Activated CD8-positive, alpha-beta T cell treated with anti-CD3 and anti-CD28 coated beads for 36 hours (primary cell): ENCODE data around the gene MSANTD1. TPM values are rescaled to one million over a fixed set of nuclear protein-coding genes. Genes with fewer than 3 reads are reported as not detected.

Experiments
- ATAC-seq: fragments of 200-7000 bp; cut with Tn5 transposase; one replicate; pipeline ENCODE4 v1.10.0; 2021; ENCODE audit warnings: mild to moderate bottlenecking, moderate library complexity
- CTCF ChIA-PET: fragments of 350-600 bp; sonication (Branson Sonifier 250); formaldehyde crosslinking; loops from one replicate; lab custom pipeline; 2021; ENCODE audit warnings: antibody characterized with exemption; lab: Charles Lee
- POLR2A ChIA-PET: fragments of 350-600 bp; sonication (Branson Sonifier 250); formaldehyde crosslinking; loops from one replicate; lab custom pipeline; 2021; ENCODE audit warnings: antibody characterized with exemption; lab: Charles Lee
- DNase-seq: peaks from one replicate; pipeline ENCODE4 v3.0.0-alpha.2; 2020
- H3K27ac Mint-ChIP-seq: one replicate; pipeline ENCODE4 v1.8.0; 2021; ENCODE audit warnings: mild to moderate bottlenecking, mixed read lengths
- H3K27me3 Mint-ChIP-seq: one replicate; pipeline ENCODE4 v1.8.0; 2021; ENCODE audit warnings: mixed read lengths
- H3K36me3 Mint-ChIP-seq: one replicate; pipeline ENCODE4 v1.8.0; 2021; ENCODE audit warnings: low read depth, mixed read lengths
- H3K4me1 Mint-ChIP-seq: one replicate; pipeline ENCODE4 v1.8.0; 2021; ENCODE audit warnings: low read depth, mixed read lengths
- H3K4me3 Mint-ChIP-seq: one replicate; pipeline ENCODE4 v1.8.0; 2021; ENCODE audit warnings: mild to moderate bottlenecking, moderate library complexity, mixed read lengths
- H3K9me3 Mint-ChIP-seq: one replicate; pipeline ENCODE4 v1.8.0; 2021; ENCODE audit warnings: mixed read lengths
- CTCF ChIP-seq: fragments of 200-600 bp; IDR thresholded peaks from one replicate; pipeline ENCODE4 v1.8.0; 2022; ENCODE audit warnings: antibody characterized with exemption, mild to moderate bottlenecking
- intact Hi-C: fragments of 100-400 bp; cut with micrococcal nuclease; formaldehyde crosslinking; loops from one replicate; pipeline ENCODE4 v1.10.0; 2022
- total RNA-seq, 2 experiments: library from RNA; stranded (reverse); gene quantifications; one replicate each; pipeline ENCODE4 v1.2.3, GENCODE V29; 2021

The MSANTD1 gene
- total RNA-seq, 2 experiments from 2014 or later, result 0.43 TPM

DNA sequence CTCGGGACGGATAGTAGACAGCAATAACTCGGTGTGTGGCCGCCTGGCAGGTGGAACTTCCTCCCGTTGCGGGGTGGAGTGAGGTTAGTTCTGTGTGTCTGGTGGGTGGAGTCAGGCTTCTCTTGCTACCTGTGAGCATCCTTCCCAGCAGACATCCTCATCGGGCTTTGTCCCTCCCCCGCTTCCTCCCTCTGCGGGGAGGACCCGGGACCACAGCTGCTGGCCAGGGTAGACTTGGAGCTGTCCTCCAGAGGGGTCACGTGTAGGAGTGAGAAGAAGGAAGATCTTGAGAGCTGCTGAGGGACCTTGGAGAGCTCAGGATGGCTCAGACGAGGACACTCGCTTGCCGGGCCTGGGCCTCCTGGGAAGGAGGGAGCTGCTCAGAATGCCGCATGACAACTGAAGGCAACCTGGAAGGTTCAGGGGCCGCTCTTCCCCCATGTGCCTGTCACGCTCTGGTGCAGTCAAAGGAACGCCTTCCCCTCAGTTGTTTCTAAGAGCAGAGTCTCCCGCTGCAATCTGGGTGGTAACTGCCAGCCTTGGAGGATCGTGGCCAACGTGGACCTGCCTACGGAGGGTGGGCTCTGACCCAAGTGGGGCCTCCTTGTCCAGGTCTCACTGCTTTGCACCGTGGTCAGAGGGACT is 5.7 kb upstream of the MSANTD1 start:
- Mint-ChIP-seq H3K9me3 (no peaks in the 10 kb centered on the region), H3K27me3 (no peaks in the 10 kb centered on the region), H3K27ac (no peak overlapping the region), H3K4me3 (no peak overlapping the region), H3K36me3 (no peaks in the 10 kb centered on the region), H3K4me1 (peaks cover 9% of the 10 kb centered on the region)
- POLR2A ChIA-PET, result no interaction called here
- CTCF ChIA-PET, result no interaction called here
- no peak for DNase-seq
- intact Hi-C loops, result no loop called here
- TF ChIP-seq CTCF, result no peak
- no peak for ATAC-seq

- ATAC-seq (no peak), DNase-seq (no peak)
- no peaks in the 10 kb centered on the region for H3K27me3 Mint-ChIP-seq
- no peak overlapping the region for H3K4me3 Mint-ChIP-seq
- TF ChIP-seq CTCF, result no peak
- no peaks in the 10 kb centered on the region for H3K36me3 Mint-ChIP-seq
- peaks cover 9% of the 10 kb centered on the region for H3K4me1 Mint-ChIP-seq
- ChIA-PET POLR2A (no interaction called here), CTCF (interaction anchor here (0.9 kb wide), 1 partner anchor 137 kb away, joined by 4 read pairs; no protein-coding TSS in a partner anchor)
- H3K27ac Mint-ChIP-seq, result no peak overlapping the region
- intact Hi-C loops, result no loop called here
- H3K9me3 Mint-ChIP-seq, result no peaks in the 10 kb centered on the region
These were observed 5.0 kb upstream of the MSANTD1 start for GRCh38 chr4:3244002-3244401.

DNA sequence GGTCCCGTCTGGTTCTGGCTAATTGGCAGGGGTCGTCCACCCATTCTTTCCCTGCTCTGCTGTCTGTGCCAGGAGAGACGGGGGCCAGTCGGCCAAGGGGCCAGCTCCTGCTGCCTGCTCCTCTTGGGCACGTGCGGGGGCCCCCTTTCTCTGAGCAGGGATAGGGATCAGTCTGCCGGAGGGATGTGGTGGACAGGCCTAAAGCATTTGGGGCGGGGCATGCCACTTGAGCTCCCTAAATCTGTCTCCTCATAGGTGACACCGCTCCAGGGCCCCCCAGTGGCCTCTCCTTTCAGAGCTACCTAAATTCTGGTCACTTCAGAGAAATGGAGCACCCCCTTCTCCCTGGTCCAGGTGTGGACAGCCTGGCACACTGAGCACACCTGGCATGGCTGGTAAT is 4.2 kb upstream of the MSANTD1 start:
- Mint-ChIP-seq H3K36me3 (no peaks in the 10 kb centered on the region), H3K4me3 (no peak overlapping the region), H3K9me3 (no peaks in the 10 kb centered on the region), H3K27me3 (no peaks in the 10 kb centered on the region), H3K27ac (no peak overlapping the region), H3K4me1 (peaks cover 9% of the 10 kb centered on the region)
- POLR2A ChIA-PET, result no interaction called here
- DNase-seq (no peak), ATAC-seq (no peak)
- intact Hi-C loops, result no loop called here
- TF ChIP-seq CTCF, result no peak
- CTCF ChIA-PET, result interaction anchor here (0.9 kb wide), 1 partner anchor 138 kb away, joined by 4 read pairs; no protein-coding TSS in a partner anchor

DNA sequence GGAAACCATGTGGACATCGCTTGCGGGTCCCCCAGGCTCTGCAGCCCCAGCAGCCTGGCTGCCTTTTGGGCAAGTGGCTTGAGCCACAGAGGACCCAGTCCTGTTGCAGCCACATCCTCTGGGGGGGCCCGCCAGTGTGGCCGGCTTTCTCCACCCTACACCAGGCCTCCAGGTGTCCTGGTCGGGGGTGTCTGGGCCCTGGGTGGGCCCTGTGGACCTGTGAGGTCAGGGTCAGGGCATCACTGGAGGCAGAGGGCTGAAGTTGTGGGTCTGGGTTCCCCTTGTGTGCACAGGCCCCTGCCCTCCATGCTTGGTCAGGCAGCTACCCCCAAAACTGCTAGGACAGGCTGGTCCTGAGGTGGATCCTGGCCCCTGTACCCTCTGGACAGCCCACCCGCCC is 3.3 kb upstream of the MSANTD1 start:
- DNase-seq, result no peak
- Mint-ChIP-seq H3K4me1 (peaks cover 9% of the 10 kb centered on the region), H3K27ac (no peak overlapping the region), H3K4me3 (no peak overlapping the region), H3K27me3 (no peaks in the 10 kb centered on the region), H3K9me3 (no peaks in the 10 kb centered on the region), H3K36me3 (no peaks in the 10 kb centered on the region)
- POLR2A ChIA-PET, result no interaction called here
- intact Hi-C loops, result no loop called here
- no peak for ATAC-seq
- CTCF ChIA-PET, result no interaction called here
- no peak for TF ChIP-seq CTCF

DNA sequence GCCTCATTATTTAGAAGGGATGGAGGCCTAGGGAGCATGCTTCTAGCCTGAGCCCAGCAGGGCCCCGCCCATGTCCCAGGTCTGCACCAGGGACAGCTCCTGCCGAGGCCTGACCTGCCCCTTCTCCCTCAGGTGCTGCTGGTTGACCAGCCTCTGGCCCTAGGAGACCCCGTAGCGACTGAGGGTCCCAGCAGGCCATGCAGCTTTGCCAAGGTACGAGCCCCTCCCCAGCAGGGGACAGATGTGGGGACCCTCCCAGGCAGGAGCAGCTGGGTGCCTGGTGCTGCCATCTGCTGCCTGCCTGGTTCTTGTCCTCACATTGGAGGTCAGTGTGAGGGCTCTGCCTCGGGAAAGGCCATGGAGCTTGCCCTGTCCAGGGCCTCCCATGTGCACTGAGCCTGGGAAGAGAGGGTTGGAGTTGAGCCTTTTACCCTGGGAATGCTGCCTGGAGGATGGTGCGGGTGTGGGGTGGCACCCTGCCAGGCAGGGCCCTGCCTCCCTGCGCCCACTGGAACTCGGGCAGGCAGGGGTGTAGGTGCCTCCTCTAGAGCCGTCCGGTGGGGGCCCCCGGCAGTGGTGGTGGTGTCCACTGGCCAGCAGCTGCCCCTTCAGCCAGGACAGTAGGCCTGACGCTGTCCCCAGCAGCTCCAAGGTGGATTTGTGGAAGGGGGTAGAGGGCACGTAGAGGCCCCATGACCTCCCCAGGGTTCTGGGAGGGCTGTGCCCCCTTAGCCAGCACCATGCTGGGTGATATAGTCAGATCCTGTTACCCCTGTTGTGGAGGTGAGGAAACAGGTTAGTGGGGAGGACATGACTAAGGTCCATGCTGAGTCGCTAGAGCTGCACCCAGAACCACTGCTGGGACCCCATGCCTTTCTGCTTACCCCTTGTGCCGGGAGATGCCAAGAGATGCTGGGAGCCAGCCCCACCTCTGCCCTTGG is 2.2 kb upstream of the MSANTD1 start:
- ATAC-seq (no peak), DNase-seq (no peak)
- Mint-ChIP-seq H3K27ac (no peak overlapping the region), H3K4me1 (peaks cover 9% of the 10 kb centered on the region), H3K4me3 (no peak overlapping the region), H3K27me3 (no peaks in the 10 kb centered on the region), H3K36me3 (no peaks in the 10 kb centered on the region), H3K9me3 (no peaks in the 10 kb centered on the region)
- intact Hi-C loops, result no loop called here
- ChIA-PET CTCF (no interaction called here), POLR2A (interaction anchor here (0.6 to 1.2 kb wide), 2 partner anchors 10 to 893 kb away, joined by 3 to 5 read pairs; no protein-coding TSS in a partner anchor)
- no peak for TF ChIP-seq CTCF
